ENCODE results near the gene CFAP52.
A peak's percentile ranks its signal among the peaks of the same experiment; 100 is the strongest.
"Not testable (repeated sequence)": the region's sequence is repeated elsewhere in the genome, so short reads cannot be mapped to it uniquely, and the experiment has no call there.

Gene CFAP52

DNA sequence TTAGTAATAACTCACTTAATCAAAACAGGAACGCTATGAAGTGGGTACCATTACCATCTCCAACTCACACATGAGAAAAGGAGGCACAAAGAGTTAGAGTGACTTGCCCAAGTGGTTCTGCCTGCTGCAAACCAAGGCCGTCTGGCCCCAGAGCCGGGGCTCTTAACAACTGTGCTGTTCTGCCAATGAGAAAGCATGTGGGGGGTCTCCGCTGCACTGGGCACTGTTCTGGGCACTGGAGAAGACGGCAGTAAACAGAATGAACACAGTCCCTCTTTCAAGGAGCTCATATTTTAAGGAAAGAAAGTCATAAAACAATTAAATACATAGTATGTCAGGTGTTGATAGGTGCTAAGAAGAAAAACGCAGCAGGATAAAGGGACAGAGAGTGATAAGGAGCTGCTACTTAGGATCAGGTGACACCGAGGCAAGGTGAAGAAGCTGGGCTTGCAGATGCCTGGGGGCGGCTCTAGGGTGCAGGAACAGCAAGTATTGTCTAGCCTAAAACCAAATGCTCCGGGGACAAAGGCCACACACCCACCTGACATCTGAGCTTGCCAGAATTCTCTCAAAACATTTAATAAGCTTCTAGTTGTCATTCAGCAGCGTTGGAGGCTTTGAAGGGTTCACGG lies 7.4 kb upstream of the CFAP52 start:
- Histone ChIP-seq H3K27me3 (ENCODE audit: insufficient read depth, low read length) (no peaks in the 10 kb centered on the region), H3K36me3 (ENCODE audit: insufficient read depth, low read length) (no peaks in the 10 kb centered on the region), H3K79me2 (ENCODE audit: control insufficient read depth, insufficient read depth, low read length, unreplicated experiment) (peaks cover 18% of the 10 kb centered on the region), H3K4me1 (ENCODE audit: control insufficient read depth, insufficient read depth, low read length, unreplicated experiment) (peaks cover 4% of the 10 kb centered on the region), H2AFZ (ENCODE audit: low read length, unreplicated experiment) (no peak overlapping the region), H3K4me3 (ENCODE audit: low read depth, low read length) (no peak overlapping the region), H3K27ac (ENCODE audit: low read depth, low read length) (no peak overlapping the region)

DNA sequence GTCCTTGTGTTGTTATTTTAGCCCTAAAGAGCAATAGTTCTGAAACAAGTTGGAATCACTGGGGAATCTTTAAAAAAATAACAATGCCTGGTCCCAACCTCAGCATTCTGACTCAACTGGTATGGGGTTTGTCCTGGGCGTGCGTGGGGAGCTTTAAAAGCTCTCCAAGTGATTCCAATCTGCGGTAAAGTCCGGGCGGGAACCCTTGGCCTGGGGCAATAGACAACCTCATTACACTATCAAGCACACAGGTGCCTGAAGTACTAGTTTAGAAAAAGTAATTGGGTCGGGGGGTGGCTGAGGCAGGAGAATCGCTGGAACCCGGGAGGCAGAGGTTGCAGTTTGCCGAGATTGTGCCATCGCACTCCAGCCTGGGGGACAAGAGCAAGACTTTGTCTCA lies 5.2 kb upstream of the CFAP52 start:
- peaks cover 3% of the 10 kb centered on the region for H3K4me1 ChIP-seq (ENCODE audit: control insufficient read depth, insufficient read depth, low read length, unreplicated experiment)
- H3K27ac ChIP-seq (ENCODE audit: low read depth, low read length) = no peak overlapping the region
- H3K4me3 ChIP-seq (ENCODE audit: low read depth, low read length) = no peak overlapping the region
- no peaks in the 10 kb centered on the region for H3K36me3 ChIP-seq (ENCODE audit: insufficient read depth, low read length)
- H2AFZ ChIP-seq (ENCODE audit: low read length, unreplicated experiment) = no peak overlapping the region
- peaks cover 15% of the 10 kb centered on the region for H3K79me2 ChIP-seq (ENCODE audit: control insufficient read depth, insufficient read depth, low read length, unreplicated experiment)
- H3K27me3 ChIP-seq (ENCODE audit: insufficient read depth, low read length) = no peaks in the 10 kb centered on the region

DNA sequence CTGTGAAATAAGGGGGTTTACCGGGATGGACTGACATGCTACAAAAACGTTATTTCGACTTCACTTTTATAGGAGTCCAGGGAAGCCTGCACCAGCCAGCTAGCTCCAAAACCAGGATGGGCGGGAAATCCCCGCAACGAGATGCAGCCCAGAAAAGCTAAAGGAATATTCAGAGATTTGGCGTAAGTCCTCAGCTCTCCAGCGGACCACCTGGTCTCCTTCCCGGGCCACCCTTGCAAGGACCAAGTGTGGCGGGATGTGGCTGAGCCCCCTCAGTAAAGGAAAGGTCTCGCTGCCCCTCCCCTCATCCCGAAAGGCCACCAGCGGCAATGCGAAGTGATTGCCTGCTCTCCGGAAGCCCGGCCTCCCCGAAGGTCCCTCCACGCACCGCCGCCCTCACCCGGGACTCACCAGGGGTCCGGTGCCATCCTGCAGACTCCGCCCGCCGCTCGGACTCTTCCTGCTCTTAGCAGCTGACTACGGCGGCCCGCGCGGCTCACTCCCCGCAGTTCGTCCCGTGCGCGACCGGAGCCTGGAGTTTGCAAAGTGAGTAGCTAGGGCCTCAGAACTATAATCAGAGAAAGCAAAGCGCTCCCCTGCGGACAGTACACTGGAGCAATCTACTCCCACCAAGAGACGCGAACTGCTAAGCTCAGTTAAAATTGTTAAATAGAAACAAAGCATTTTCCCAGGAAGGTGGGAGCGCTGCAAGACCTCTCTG lies 901 bp upstream of the CFAP52 start, which contains the start of gene STX8:
TSS of gene STX8 (minus strand) at position 440 of the 721 bp plus-strand sequence. CDS start at position 428, 12 bp downstream.
- Histone ChIP-seq H3K4me3 (ENCODE audit: low read depth, low read length) (peak within 1 kb of the TSS; percentile 92), H3K27me3 (ENCODE audit: insufficient read depth, low read length) (no peaks in the 10 kb centered on the region), H3K4me1 (ENCODE audit: control insufficient read depth, insufficient read depth, low read length, unreplicated experiment) (peaks cover 8% of the 10 kb centered on the region), H2AFZ (ENCODE audit: low read length, unreplicated experiment) (peak within 1 kb of the TSS; percentile 97), H3K27ac (ENCODE audit: low read depth, low read length) (no peak within 1 kb of the TSS), H3K79me2 (ENCODE audit: control insufficient read depth, insufficient read depth, low read length, unreplicated experiment) (peaks cover 14% of the 10 kb centered on the region), H3K36me3 (ENCODE audit: insufficient read depth, low read length) (no peaks in the 10 kb centered on the region)

DNA sequence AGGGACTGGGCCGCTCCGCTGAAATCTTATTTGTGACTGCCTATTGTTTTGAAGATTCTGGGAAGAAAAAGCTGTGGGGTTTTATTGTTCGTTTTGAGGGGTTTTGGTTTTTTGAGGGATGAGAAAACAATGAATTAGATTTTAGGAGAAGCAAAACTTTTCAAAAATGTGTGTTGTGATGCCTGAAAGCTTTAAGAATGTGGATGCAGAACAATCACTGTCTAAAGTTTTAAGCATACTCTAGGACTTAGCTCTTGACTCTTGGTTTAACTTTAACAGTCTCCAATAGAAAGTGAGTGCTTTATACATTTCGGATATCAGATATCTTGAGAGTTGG lies 899 bp downstream of the CFAP52 start:
- Histone ChIP-seq H3K27ac (ENCODE audit: low read depth, low read length) (no peak overlapping the region), H3K36me3 (ENCODE audit: insufficient read depth, low read length) (no peaks in the 10 kb centered on the region), H3K4me3 (ENCODE audit: low read depth, low read length) (no peak overlapping the region), H3K27me3 (ENCODE audit: insufficient read depth, low read length) (no peaks in the 10 kb centered on the region), H3K79me2 (ENCODE audit: control insufficient read depth, insufficient read depth, low read length, unreplicated experiment) (peaks cover 4% of the 10 kb centered on the region), H2AFZ (ENCODE audit: low read length, unreplicated experiment) (peak overlapping the region; percentile 83), H3K4me1 (ENCODE audit: control insufficient read depth, insufficient read depth, low read length, unreplicated experiment) (peaks cover 8% of the 10 kb centered on the region)

DNA sequence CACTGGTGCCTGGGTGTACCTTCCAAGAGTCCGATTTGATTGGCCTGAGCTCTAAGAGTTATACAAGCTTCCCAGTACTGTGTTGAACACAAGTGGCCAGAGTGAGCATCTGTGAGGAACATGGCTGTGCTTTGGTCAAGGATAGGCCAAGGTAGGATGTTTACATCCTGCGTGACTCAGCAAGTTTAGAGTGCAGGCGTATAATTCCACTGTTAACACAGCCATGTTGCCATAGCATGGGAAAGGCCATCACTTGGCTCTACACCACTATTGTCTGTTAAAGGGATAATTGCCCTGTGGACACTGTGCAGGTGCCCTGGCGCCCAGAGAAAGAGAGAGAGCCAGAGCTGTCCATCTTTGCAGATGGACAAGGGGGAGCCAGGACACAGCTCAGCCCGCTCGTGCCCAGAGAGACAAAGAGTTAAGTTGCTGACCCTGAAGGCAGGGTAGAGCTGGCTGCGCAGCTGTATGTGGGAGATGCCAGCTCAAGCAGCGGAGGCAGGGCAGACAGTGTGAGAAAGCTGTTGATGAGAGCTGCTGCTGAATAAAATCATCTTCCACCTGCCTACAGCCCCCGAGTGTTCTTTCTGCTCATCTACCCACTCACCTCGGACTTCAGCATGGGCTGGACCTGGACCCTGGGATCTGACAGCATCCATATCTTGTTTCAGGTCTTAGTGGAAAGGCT lies 11.7 kb downstream of the CFAP52 start:
- H3K36me3 ChIP-seq (ENCODE audit: insufficient read depth, low read length) = no peaks in the 10 kb centered on the region
- H3K4me1 ChIP-seq (ENCODE audit: control insufficient read depth, insufficient read depth, low read length, unreplicated experiment) = peaks cover 4% of the 10 kb centered on the region
- H3K27me3 ChIP-seq (ENCODE audit: insufficient read depth, low read length) = no peaks in the 10 kb centered on the region
- no peak overlapping the region for H3K27ac ChIP-seq (ENCODE audit: low read depth, low read length)
- no peak overlapping the region for H2AFZ ChIP-seq (ENCODE audit: low read length, unreplicated experiment)
- H3K79me2 ChIP-seq (ENCODE audit: control insufficient read depth, insufficient read depth, low read length, unreplicated experiment) = no peaks in the 10 kb centered on the region
- H3K4me3 ChIP-seq (ENCODE audit: low read depth, low read length) = no peak overlapping the region

DNA sequence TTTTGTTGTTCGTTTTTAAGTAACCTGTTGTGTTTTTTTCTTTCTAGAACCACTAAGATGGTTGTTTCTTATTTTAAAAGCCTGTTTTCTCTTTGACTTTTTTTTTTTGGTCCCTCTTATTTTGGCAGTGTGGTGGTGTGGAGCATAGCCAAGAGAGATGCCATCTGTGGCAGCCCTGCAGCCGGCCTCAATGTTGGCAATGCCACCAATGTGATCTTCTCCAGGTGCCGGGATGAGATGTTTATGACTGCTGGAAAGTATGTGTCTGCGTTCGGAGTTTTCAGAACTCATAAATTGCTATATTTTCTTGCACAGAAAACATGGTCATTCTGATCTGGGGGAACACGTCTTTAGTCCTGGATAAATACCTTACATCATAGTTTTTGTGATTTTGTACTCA lies 17.6 kb downstream of the CFAP52 start:
- Histone ChIP-seq H3K79me2 (ENCODE audit: control insufficient read depth, insufficient read depth, low read length, unreplicated experiment) (no peaks in the 10 kb centered on the region), H3K36me3 (ENCODE audit: insufficient read depth, low read length) (no peaks in the 10 kb centered on the region), H3K27ac (ENCODE audit: low read depth, low read length) (no peak overlapping the region), H3K4me3 (ENCODE audit: low read depth, low read length) (no peak overlapping the region), H2AFZ (ENCODE audit: low read length, unreplicated experiment) (no peak overlapping the region), H3K4me1 (ENCODE audit: control insufficient read depth, insufficient read depth, low read length, unreplicated experiment) (no peaks in the 10 kb centered on the region), H3K27me3 (ENCODE audit: insufficient read depth, low read length) (no peaks in the 10 kb centered on the region)

DNA sequence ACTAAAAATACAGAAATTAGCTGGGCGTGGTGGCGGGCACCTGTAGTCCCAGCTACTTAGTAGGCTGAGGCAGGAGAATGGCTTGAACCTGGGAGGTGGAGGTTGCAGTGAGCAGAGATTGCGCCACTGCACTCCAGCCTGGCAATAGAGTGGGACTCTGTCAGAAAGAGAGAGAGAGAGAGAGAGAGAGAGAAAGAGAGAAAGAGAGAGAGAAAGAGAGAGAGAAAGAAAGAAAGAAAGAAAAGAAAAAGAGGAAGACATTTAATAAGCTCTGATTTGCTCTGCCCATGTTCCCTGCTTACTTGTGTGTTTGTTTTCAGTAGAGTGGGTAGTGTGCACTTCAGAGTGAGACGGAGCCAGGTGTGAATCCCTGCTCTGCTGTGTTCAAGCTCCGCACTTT lies 21.2 kb downstream of the CFAP52 start:
- H3K4me3 ChIP-seq (ENCODE audit: low read depth, low read length); H3K27ac ChIP-seq (ENCODE audit: low read depth, low read length); H3K79me2 ChIP-seq (ENCODE audit: control insufficient read depth, insufficient read depth, low read length, unreplicated experiment); H3K27me3 ChIP-seq (ENCODE audit: insufficient read depth, low read length); H3K4me1 ChIP-seq (ENCODE audit: control insufficient read depth, insufficient read depth, low read length, unreplicated experiment); H3K36me3 ChIP-seq (ENCODE audit: insufficient read depth, low read length); H2AFZ ChIP-seq (ENCODE audit: low read length, unreplicated experiment): not testable (repeated sequence)

DNA sequence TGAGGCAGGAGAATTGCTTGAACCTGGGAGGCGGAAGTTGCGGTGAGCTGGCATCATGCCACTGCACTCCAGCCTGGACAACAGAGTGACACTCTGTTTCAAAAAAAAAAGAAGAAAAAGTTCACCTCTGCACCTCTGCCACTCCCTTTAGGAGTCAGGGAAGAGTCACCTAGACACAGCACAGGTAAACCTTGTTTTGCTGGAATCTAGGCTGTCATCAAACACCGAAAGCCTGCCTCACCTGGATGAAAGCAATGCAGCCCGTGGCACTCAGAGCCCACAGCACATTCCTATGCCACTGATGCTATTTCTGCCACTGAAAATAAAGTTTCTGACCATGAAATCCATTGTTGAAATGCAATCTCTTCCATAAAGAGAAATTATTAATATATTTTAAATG lies 22.2 kb downstream of the CFAP52 start:
- H3K27ac ChIP-seq (ENCODE audit: low read depth, low read length) = no peak overlapping the region

DNA sequence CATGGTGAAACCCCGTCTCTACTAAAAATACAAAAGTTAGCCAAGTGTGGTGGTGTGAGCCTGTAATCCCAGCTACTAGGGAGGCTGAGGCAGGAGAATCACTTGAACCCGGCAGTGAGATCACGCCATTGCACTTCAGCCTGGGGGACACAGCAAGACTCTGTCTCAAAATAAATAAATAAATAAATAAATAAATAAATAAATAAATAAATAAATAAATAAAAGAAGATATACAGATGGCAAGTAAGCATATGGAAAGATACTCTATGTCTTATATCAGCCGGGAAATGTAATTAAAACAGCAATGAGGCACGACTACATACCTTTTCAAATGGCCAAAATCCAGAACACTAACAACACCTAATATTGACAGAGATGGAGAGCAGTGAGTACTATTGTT lies 28.1 kb downstream of the CFAP52 start:
- H3K27ac ChIP-seq (ENCODE audit: low read depth, low read length); H3K36me3 ChIP-seq (ENCODE audit: insufficient read depth, low read length); H2AFZ ChIP-seq (ENCODE audit: low read length, unreplicated experiment); H3K4me1 ChIP-seq (ENCODE audit: control insufficient read depth, insufficient read depth, low read length, unreplicated experiment); H3K79me2 ChIP-seq (ENCODE audit: control insufficient read depth, insufficient read depth, low read length, unreplicated experiment); H3K27me3 ChIP-seq (ENCODE audit: insufficient read depth, low read length); H3K4me3 ChIP-seq (ENCODE audit: low read depth, low read length): not testable (repeated sequence)

More for the DNA sequence above, 22.2 kb downstream of the CFAP52 start:
- Histone ChIP-seq H3K79me2 (ENCODE audit: control insufficient read depth, insufficient read depth, low read length, unreplicated experiment) (no peaks in the 10 kb centered on the region), H3K36me3 (ENCODE audit: insufficient read depth, low read length) (no peaks in the 10 kb centered on the region), H3K4me1 (ENCODE audit: control insufficient read depth, insufficient read depth, low read length, unreplicated experiment) (no peaks in the 10 kb centered on the region), H3K27me3 (ENCODE audit: insufficient read depth, low read length) (0 out of 2 replicates have a peak, but pooled peaks cover 4% of the 10 kb centered on the region), H3K4me3 (ENCODE audit: low read depth, low read length) (no peak overlapping the region), H2AFZ (ENCODE audit: low read length, unreplicated experiment) (no peak overlapping the region)

DNA sequence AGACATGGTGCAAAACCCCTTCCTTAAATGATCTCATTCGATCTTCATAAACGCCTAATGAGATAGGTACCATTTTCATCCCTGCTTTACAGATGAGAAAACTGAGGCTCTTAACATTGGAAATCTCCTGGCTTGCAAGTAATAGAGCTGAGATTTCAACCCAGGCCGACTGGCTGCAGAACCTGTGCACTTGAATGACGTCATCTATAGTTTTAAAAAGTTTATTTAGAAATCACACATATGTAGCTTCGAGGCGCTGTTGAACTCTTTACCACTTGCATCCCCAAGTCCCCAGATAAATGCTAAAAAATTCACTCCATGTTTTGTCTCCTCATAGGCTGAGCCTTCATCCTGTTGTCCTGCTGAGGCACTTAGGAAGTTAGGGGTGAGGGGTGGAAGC lies 30.0 kb downstream of the CFAP52 start:
- H3K36me3 ChIP-seq (ENCODE audit: insufficient read depth, low read length) = no peaks in the 10 kb centered on the region
- no peak overlapping the region for H3K27ac ChIP-seq (ENCODE audit: low read depth, low read length)
- no peaks in the 10 kb centered on the region for H3K4me1 ChIP-seq (ENCODE audit: control insufficient read depth, insufficient read depth, low read length, unreplicated experiment)
- no peak overlapping the region for H3K4me3 ChIP-seq (ENCODE audit: low read depth, low read length)
- H2AFZ ChIP-seq (ENCODE audit: low read length, unreplicated experiment) = no peak overlapping the region
- H3K27me3 ChIP-seq (ENCODE audit: insufficient read depth, low read length) = 0 out of 2 replicates have a peak, but pooled peaks cover 4% of the 10 kb centered on the region
- H3K79me2 ChIP-seq (ENCODE audit: control insufficient read depth, insufficient read depth, low read length, unreplicated experiment) = no peaks in the 10 kb centered on the region

DNA sequence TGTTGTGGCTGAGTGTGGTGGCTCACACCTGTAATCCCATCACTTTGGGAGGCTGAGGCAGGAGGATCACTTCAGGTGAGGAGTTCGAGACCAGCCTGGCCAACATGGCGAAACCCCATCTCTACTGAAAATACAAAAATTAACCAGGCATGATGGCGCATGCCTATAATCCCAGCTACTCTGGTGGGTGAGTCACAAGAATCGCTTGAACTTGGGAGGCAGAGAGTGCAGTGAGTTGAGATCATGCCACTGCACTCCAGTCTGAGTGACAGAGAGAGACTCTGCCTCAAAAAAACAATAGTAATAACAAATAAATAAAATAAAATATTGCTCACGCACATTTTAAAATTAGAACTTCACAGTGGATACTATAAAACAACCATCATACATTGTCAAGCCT lies 30.6 kb downstream of the CFAP52 start:
- not testable (repeated sequence) for H2AFZ ChIP-seq (ENCODE audit: low read length, unreplicated experiment); H3K79me2 ChIP-seq (ENCODE audit: control insufficient read depth, insufficient read depth, low read length, unreplicated experiment); H3K4me1 ChIP-seq (ENCODE audit: control insufficient read depth, insufficient read depth, low read length, unreplicated experiment); H3K36me3 ChIP-seq (ENCODE audit: insufficient read depth, low read length); H3K27ac ChIP-seq (ENCODE audit: low read depth, low read length); H3K4me3 ChIP-seq (ENCODE audit: low read depth, low read length); H3K27me3 ChIP-seq (ENCODE audit: insufficient read depth, low read length)
